A673 (cell line): ENCODE measurements around the gene FXYD4. TPM values are rescaled to one million over a fixed set of nuclear protein-coding genes. Genes with fewer than 3 reads are reported as not detected.

ENCODE experiments used
- BruUV-seq: library from RNA; stranded (reverse); fragments of 400-500 nt; replicated peaks from 2 replicates; lab custom pipeline; 2021; lab: Mats Ljungman, UMichigan
- CTCF ChIA-PET: fragments of 300-600 bp; sonication (Branson Sonifier 250); formaldehyde crosslinking; loops from one replicate; lab custom pipeline; 2022; ENCODE audit warnings: antibody characterized with exemption; lab: Charles Lee
- POLR2A ChIA-PET: fragments of 300-600 bp; sonication (Branson Sonifier 250); formaldehyde crosslinking; loops from one replicate; lab custom pipeline; 2022; ENCODE audit warnings: antibody characterized with exemption; ENCODE audit not compliant: low non-redundant PET; lab: Charles Lee
- DNase-seq: peaks from one replicate; pipeline ENCODE4 v3.0.0-alpha.2; 2015; ENCODE audit warnings: low spot score
- H3K27ac ChIP-seq: fragments of 200-600 bp; sonication (generic); 2 replicates; pipeline ENCODE4 v1.5.1; 2016; ENCODE audit warnings: mixed run types, low read depth, mild to moderate bottlenecking, mixed read lengths, antibody characterized with exemption, low read length; ENCODE audit not compliant: poor library complexity, severe bottlenecking
- H3K27me3 ChIP-seq: fragments of 200-600 bp; sonication (generic); replicated peaks from 2 replicates; pipeline ENCODE4 v1.6.1; 2017; ENCODE audit warnings: mixed run types, low read depth, mild to moderate bottlenecking, mixed read lengths, antibody characterized with exemption, low read length; ENCODE audit not compliant: insufficient read depth, poor library complexity
- H3K36me3 ChIP-seq: fragments of 200-600 bp; sonication (generic); 2 replicates; pipeline ENCODE4 v1.6.1; 2016; ENCODE audit warnings: mixed run types, mild to moderate bottlenecking, mixed read lengths, antibody characterized with exemption, low read length; ENCODE audit not compliant: insufficient read depth, poor library complexity, severe bottlenecking
- H3K4me1 ChIP-seq: fragments of 200-600 bp; sonication (generic); 2 replicates; pipeline ENCODE4 v1.6.1; 2017; ENCODE audit warnings: mixed run types, mild to moderate bottlenecking, mixed read lengths, antibody characterized with exemption, low read length; ENCODE audit not compliant: insufficient read depth, poor library complexity, severe bottlenecking
- H3K4me3 ChIP-seq: fragments of 200-600 bp; sonication (generic); 2 replicates; pipeline ENCODE4 v1.5.1; 2016; ENCODE audit warnings: low read depth, mixed run types, mild to moderate bottlenecking, mixed read lengths, low read length; ENCODE audit not compliant: poor library complexity, severe bottlenecking
- H3K9me3 ChIP-seq: fragments of 200-600 bp; sonication (generic); 2 replicates; pipeline ENCODE4 v1.6.1; 2016; ENCODE audit warnings: mixed run types, low read depth, mild to moderate bottlenecking, mixed read lengths, antibody characterized with exemption, low read length; ENCODE audit not compliant: poor library complexity, severe bottlenecking
- CTCF ChIP-seq: fragments of 300-800, 200-600 bp; sonication (generic); conservative IDR thresholded peaks from 2 replicates; pipeline ENCODE4 v1.5.1; 2017; ENCODE audit warnings: low read depth, mild to moderate bottlenecking, antibody characterized with exemption, low read length, moderate library complexity, mixed read lengths
- EZH2 ChIP-seq: fragments of 200-600 bp; sonication (generic); IDR thresholded peaks from 2 replicates; pipeline ENCODE4 v1.6.1; 2017; ENCODE audit warnings: borderline replicate concordance, low read depth, mild to moderate bottlenecking, mixed read lengths, antibody characterized with exemption, low read length; ENCODE audit not compliant: poor library complexity, severe bottlenecking
- intact Hi-C: fragments of 100-400 bp; cut with micrococcal nuclease; formaldehyde crosslinking; loops from one replicate; pipeline ENCODE4 v1.10.0; 2022; ENCODE audit not compliant: unreplicated experiment
- total RNA-seq: library from RNA; stranded (reverse); gene quantifications from 2 replicates; pipeline ENCODE4 v1.2.3, GENCODE V29; 2021

FXYD4 gene
- total RNA-seq, 1 experiment from 2014 or later = not detected

GRCh38 chr10:43384252-43385221, 13.1 kb downstream of the FXYD4 start:
- ChIA-PET CTCF (no interaction called here), POLR2A (no interaction called here)
- Histone ChIP-seq H3K27ac (no peak overlapping the region), H3K9me3 (no peaks in the 10 kb centered on the region), H3K4me3 (no peak overlapping the region), H3K36me3 (peaks cover 45% of the 10 kb centered on the region), H3K4me1 (peaks cover 6% of the 10 kb centered on the region), H3K27me3 (no peaks in the 10 kb centered on the region)
- TF ChIP-seq EZH2 (no peak), CTCF (no peak)
- DNase-seq = no peak
- intact Hi-C loops = no loop called here
- no TSS peak for BruUV-seq

GRCh38 chr10:43385412-43386004, 14.1 kb downstream of the FXYD4 start:
- H3K36me3 ChIP-seq = peaks cover 55% of the 10 kb centered on the region

GRCh38 chr10:43386549-43386948, 15.1 kb downstream of the FXYD4 start:
- Histone ChIP-seq H3K36me3 (peaks cover 65% of the 10 kb centered on the region), H3K4me1 (no peaks in the 10 kb centered on the region), H3K27me3 (no peaks in the 10 kb centered on the region), H3K27ac (no peak overlapping the region), H3K4me3 (no peak overlapping the region), H3K9me3 (no peaks in the 10 kb centered on the region)
- intact Hi-C loops = no loop called here
- no peak for TF ChIP-seq EZH2
- TF ChIP-seq CTCF = no peak
- DNase-seq = no peak
- ChIA-PET CTCF (no interaction called here), POLR2A (interaction anchor here (0.6 kb wide), 1 partner anchor 550 kb away, joined by 3 read pairs; no protein-coding TSS in a partner anchor)
- BruUV-seq = no TSS peak

More at GRCh38 chr10:43385412-43386004, 14.1 kb downstream of the FXYD4 start:
- Histone ChIP-seq H3K27ac (no peak overlapping the region), H3K27me3 (no peaks in the 10 kb centered on the region), H3K9me3 (no peaks in the 10 kb centered on the region), H3K4me3 (no peak overlapping the region), H3K4me1 (peaks cover 5% of the 10 kb centered on the region)
- TF ChIP-seq CTCF (no peak), EZH2 (no peak)
- ChIA-PET CTCF (no interaction called here), POLR2A (no interaction called here)
- intact Hi-C loops = no loop called here
- BruUV-seq = no TSS peak
- no peak for DNase-seq
